ENCODE data around the gene NRL. TPM values are rescaled to one million over a fixed set of nuclear protein-coding genes. Genes with fewer than 3 reads are reported as not detected.

The NRL gene
- total and polyA plus RNA-seq, 10 of the 15 experiments (the other 5 are each of a cell fraction or from before 2014, with no cell fraction given), result 0.11 to 4.4 (median 2.2) TPM

- intact Hi-C loops (cut with micrococcal nuclease; ENCODE audit: unreplicated experiment), result no loop called here
- H3K9ac ChIP-seq (ENCODE audit: control insufficient read depth, insufficient read depth, low read length), result no peak overlapping the region
- SMC1A ChIA-PET (ENCODE audit: uncharacterized antibody, unreplicated experiment), result interaction anchor here (3.6 kb wide), 1 partner anchor 11 kb away, joined by 22 read pairs; the partner anchor contains the start of gene IRF9
- CTCF ChIA-PET, result interaction anchor here (2.2 to 8.2 kb wide), 2 partner anchors 10 to 42 kb away, joined by 6 to 63 read pairs; partner anchors contain the start of gene IRF9
- no peaks in the 10 kb centered on the region; the same call in 2 of the 3 replicates for H3K9me3 ChIP-seq (replicated peaks; ENCODE audit: control insufficient read depth, insufficient read depth, low read length)
- 97% methylated on average over 9 of the region's 9 CpGs for WGBS (ENCODE audit: insufficient coverage, insufficient replicate concordance, low lambda C conversion rate, missing lambda C conversion rate)
- RAD21 ChIA-PET (ENCODE audit: unreplicated experiment), result no interaction called here
- no TSS peak for BruUV-seq (replicated peaks)
- no peaks in the 10 kb centered on the region for H4K20me1 ChIP-seq (ENCODE audit: control insufficient read depth, insufficient read depth)
- DNase-seq (ENCODE audit: low read depth, low spot score), result no peak
- peaks cover 34% of the 10 kb centered on the region for H3K79me2 ChIP-seq (ENCODE audit: control insufficient read depth, insufficient read depth, low read length)
- in situ Hi-C loops (cut with MboI), result no loop called here
- FAIRE-seq, result no peak
- H3K36me3 ChIP-seq (ENCODE audit: control insufficient read depth in 2 of 2, insufficient read depth in 2 of 2, low read length in 1 of 2), result peaks cover 27 to 31% of the 10 kb centered on the region in 2 experiments
- no peak overlapping the region for H3K4me2 ChIP-seq (ENCODE audit: control insufficient read depth, insufficient read depth)
- H3K4me3 ChIP-seq, result no peak overlapping the region
- no peaks in the 10 kb centered on the region for H3K27me3 ChIP-seq (replicated peaks in 1 of 2; ENCODE audit: control insufficient read depth in 2 of 2, insufficient read depth in 2 of 2, low read length in 1 of 2)
- H3K27ac ChIP-seq (ENCODE audit: control insufficient read depth, insufficient read depth), result no peak overlapping the region
- POLR2A ChIA-PET, result interaction anchor here (0.7 to 2.6 kb wide), 5 partner anchors 10 to 44 kb away, joined by 3 to 21 read pairs (median 3); partner anchors contain the start of genes DCAF11, EMC9, IRF9 and NRL
- no peaks in the 10 kb centered on the region for H3K4me1 ChIP-seq (ENCODE audit: control insufficient read depth, insufficient read depth, low read length)
- H2AFZ ChIP-seq (ENCODE audit: control insufficient read depth, low read depth, low read length), result no peak overlapping the region
- no peak for ATAC-seq
- TF ChIP-seq IKZF1 (conservative IDR thresholded peaks at IDR 0.05), result no peak
- TF ChIP-seq WRNIP1 (IDR thresholded peaks at IDR 0.05; ENCODE audit: borderline replicate concordance, low read depth, low read length), result no peak
- no peak for TF ChIP-seq RELA (IDR thresholded peaks at IDR 0.05; ENCODE audit: borderline replicate concordance, partially characterized antibody)
- no peak for TF ChIP-seq FOS (IDR thresholded peaks at IDR 0.05; ENCODE audit: borderline replicate concordance, extremely low read depth, insufficient read length)
- TF ChIP-seq ZNF592 (IDR thresholded peaks at IDR 0.05), result no peak
- TF ChIP-seq E2F4 (IDR thresholded peaks at IDR 0.05; ENCODE audit: low read depth, low read length), result no peak
- no peak for TF ChIP-seq PRDM15 (CRISPR knock-in tag; IDR thresholded peaks at IDR 0.05)
- no peak for TF ChIP-seq MTA3 (IDR thresholded peaks at IDR 0.05; ENCODE audit: borderline replicate concordance, low read length)
- no peak for TF ChIP-seq E2F8 (IDR thresholded peaks at IDR 0.05; ENCODE audit: low read depth, partially characterized antibody)
- no peak for TF ChIP-seq TBL1XR1 (IDR thresholded peaks at IDR 0.05; ENCODE audit: low read depth, low read length)
- TF ChIP-seq BMI1 (IDR thresholded peaks at IDR 0.05; ENCODE audit: borderline replicate concordance), result no peak
- TF ChIP-seq POLR2AphosphoS2 (IDR thresholded peaks at IDR 0.05; ENCODE audit: low read depth, low read length), result no peak
These were observed 36.2 kb upstream of the NRL start for GRCh38 chr14:24150993-24151392.

All from GM12878 (cell line).